HepG2 (cell line): Measurements from ENCODE around the gene RAB3GAP1. TPM values are rescaled to one million over a fixed set of nuclear protein-coding genes. Genes with fewer than 3 reads are reported as not detected.

Source experiments
- BHLHE40 ChIP-seq: IDR thresholded peaks from 2 replicates; pipeline ENCODE4 v1.6.1; 2011; ENCODE audit warnings: low read length, improper control_type of control experiment
- FOXM1 ChIP-seq: sonication (generic); formaldehyde crosslinking; IDR thresholded peaks from 2 replicates; pipeline ENCODE4 v1.5.0; 2020; ENCODE audit warnings: missing genetic modification reagents
- KAT2B ChIP-seq: fragments of 150-350 bp; IDR thresholded peaks from 2 replicates; pipeline ENCODE4 v1.6.1; 2014; ENCODE audit warnings: low read depth, low read length, borderline replicate concordance
- KLF16 ChIP-seq, 2 experiments: sonication (generic) in 1 of 2; formaldehyde crosslinking in 1 of 2; IDR thresholded peaks; 2 replicates each; pipeline versions ENCODE4 v1.6.1 to v1.8.0; 2016 to 2023; ENCODE audit warnings: missing genetic modification reagents in 2 of 2, missing compliant biosample characterization in 1 of 2
- MBD4 ChIP-seq: IDR thresholded peaks from 2 replicates; pipeline ENCODE4 v1.6.1; 2012; ENCODE audit warnings: low read length, inconsistent platforms, borderline replicate concordance
- MIER2 ChIP-seq: IDR thresholded peaks from 2 replicates; pipeline ENCODE4 v1.6.1; 2016; ENCODE audit warnings: missing biosample characterization, missing genetic modification reagents
- PCBP2 ChIP-seq: fragments of 200-400 bp; formaldehyde crosslinking; optimal IDR thresholded peaks from 2 replicates; pipeline ENCODE3; 2018; ENCODE audit warnings: low read length, low read depth; ENCODE audit not compliant: poor library complexity, severe bottlenecking
- POGZ ChIP-seq: sonication (generic); formaldehyde crosslinking; IDR thresholded peaks from 2 replicates; pipeline ENCODE4 v1.4.0; 2020; ENCODE audit warnings: mild to moderate bottlenecking, missing genetic modification reagents
- RARG ChIP-seq: sonication (generic); formaldehyde crosslinking; IDR thresholded peaks from 2 replicates; pipeline ENCODE4 v1.4.0; 2020; ENCODE audit warnings: low read depth, mild to moderate bottlenecking, missing genetic modification reagents
- SAFB2 ChIP-seq: sonication (generic); formaldehyde crosslinking; IDR thresholded peaks from 2 replicates; pipeline ENCODE4 v1.5.1; 2020; ENCODE audit warnings: missing genetic modification reagents, low read depth, mild to moderate bottlenecking, borderline replicate concordance
- ZFP1 ChIP-seq: IDR thresholded peaks from 2 replicates; pipeline ENCODE4 v1.6.1; 2016
- ZHX2 ChIP-seq, 2 experiments: sonication (generic) in 1 of 2; formaldehyde crosslinking in 1 of 2; IDR thresholded peaks; 2 replicates each; pipeline versions ENCODE4 v1.6.1 to v1.9.0; 2014 to 2022; ENCODE audit warnings: antibody characterized with exemption in 1 of 2, borderline replicate concordance in 1 of 2, inconsistent platforms in 1 of 2, low read depth in 1 of 2, missing genetic modification reagents in 1 of 2
- ZNF205 ChIP-seq: IDR thresholded peaks from 2 replicates; pipeline ENCODE4 v1.6.1; 2018; ENCODE audit warnings: missing biosample characterization, missing genetic modification reagents
- ZNF207 ChIP-seq: fragments of 450-650 bp; IDR thresholded peaks from 2 replicates; pipeline ENCODE4 v1.6.1; 2016; ENCODE audit warnings: antibody characterized with exemption, borderline replicate concordance
- ZNF24 ChIP-seq: fragments of 450-650 bp; IDR thresholded peaks from 2 replicates; pipeline ENCODE4 v1.6.1; 2017; ENCODE audit warnings: antibody characterized with exemption, mild to moderate bottlenecking
- ZNF367 ChIP-seq: sonication (generic); formaldehyde crosslinking; IDR thresholded peaks from 2 replicates; pipeline ENCODE4 v1.4.0; 2020; ENCODE audit warnings: missing genetic modification reagents, borderline replicate concordance
- ZNF660 ChIP-seq: sonication (generic); formaldehyde crosslinking; IDR thresholded peaks from 2 replicates; pipeline ENCODE4 v1.5.1; 2020; ENCODE audit warnings: mild to moderate bottlenecking, low read depth, missing genetic modification reagents, borderline replicate concordance
- ZNF687 ChIP-seq: sonication (generic); formaldehyde crosslinking; IDR thresholded peaks from 2 replicates; pipeline ENCODE4 v1.5.1; 2020; ENCODE audit warnings: mild to moderate bottlenecking, missing genetic modification reagents, moderate library complexity
- ZNF7 ChIP-seq: IDR thresholded peaks from 2 replicates; pipeline ENCODE4 v1.6.1; 2016; ENCODE audit warnings: missing biosample characterization, missing genetic modification reagents
- ZSCAN9 ChIP-seq: IDR thresholded peaks from 2 replicates; pipeline ENCODE4 v1.6.1; 2016; ENCODE audit warnings: borderline replicate concordance
- polyA plus RNA-seq, 8 experiments: library from polyadenylated mRNA; depleted of rRNA in 3 of 8; stranded (reverse) in 7 of 8; unstranded in 1 of 8; fragments of >200 nt; fragmentation: Illumina TruSeq in 4 of 8; extraction: Trizol in 4 of 8; gene quantifications; 2 replicates each; pipeline versions ENCODE4 v1.2.1 to v1.2.3, GENCODE V29; 2011 to 2016; ENCODE audit warnings: low read depth in 4 of 8, missing spikeins in 1 of 8, mixed read lengths in 1 of 8; ENCODE audit not compliant: insufficient read depth in 1 of 8
- total RNA-seq, 5 experiments: library from RNA; depleted of rRNA; stranded (reverse); fragments of >200 nt; fragmentation: Illumina TruSeq; extraction: Trizol; gene quantifications; 2 replicates each; pipeline ENCODE4 v1.2.3, GENCODE V29; 2016; ENCODE audit warnings: low read depth in 1 of 5

Gene RAB3GAP1
- total and polyA plus RNA-seq, 2 of the 13 experiments (the other 11 are each of a cell fraction or from before 2014, with no cell fraction given): 15.2 to 48.8 TPM

- no peak for TF ChIP-seq ZNF660
- no peak for TF ChIP-seq BHLHE40
- no peak for TF ChIP-seq ZNF207
- TF ChIP-seq ZNF367: no peak
- no peak for TF ChIP-seq RARG
- TF ChIP-seq KAT2B: no peak
- no peak for TF ChIP-seq ZNF24
- TF ChIP-seq ZSCAN9 (CRISPR knock-in tag): peak; percentile 18; the same call in 1 of the 2 replicates
- TF ChIP-seq MBD4: peak; percentile 57; the same call in 1 of the 2 replicates
- TF ChIP-seq ZNF7: no peak
- no peak for TF ChIP-seq FOXM1
- TF ChIP-seq KLF16 (CRISPR knock-in tag; IDR thresholded peaks at IDR 0.05): peak in 1 of 2 experiments; percentile 74; a peak in 2 of 4 replicates
- TF ChIP-seq POGZ (CRISPR knock-in tag): peak; percentile 73
- 0 out of 2 replicates have a peak, but pooled peaks have one; percentile 21 for TF ChIP-seq ZNF205
- TF ChIP-seq SAFB2 (CRISPR knock-in tag): 0 out of 2 replicates have a peak, but pooled peaks have one; percentile 64
- TF ChIP-seq ZFP1 (CRISPR knock-in tag): no peak
- TF ChIP-seq ZHX2 (IDR thresholded peaks at IDR 0.05; ENCODE audit: low read depth): peak; percentile 55; the same call in 1 of the 2 replicates
- no peak for TF ChIP-seq ZHX2 (CRISPR knock-in tag; IDR thresholded peaks at IDR 0.05; ENCODE audit: borderline replicate concordance)
- no peak for TF ChIP-seq MIER2
- TF ChIP-seq ZNF687 (CRISPR knock-in tag): peak; percentile 86
- TF ChIP-seq PCBP2: no peak
These were observed at the start of gene RAB3GAP1 (continued) for GRCh38 chr2:135052042-135052876.
